Measurements from ENCODE around the gene NEDD9.

NEDD9 gene

GRCh38 chr6:11258260-11259237 is 26.1 kb upstream of the NEDD9 start:
- DNase-seq: peak; percentile 39

- no peak for DNase-seq
Observed at GRCh38 chr6:11255610-11256009, 23.1 kb upstream of the NEDD9 start.

DNA sequence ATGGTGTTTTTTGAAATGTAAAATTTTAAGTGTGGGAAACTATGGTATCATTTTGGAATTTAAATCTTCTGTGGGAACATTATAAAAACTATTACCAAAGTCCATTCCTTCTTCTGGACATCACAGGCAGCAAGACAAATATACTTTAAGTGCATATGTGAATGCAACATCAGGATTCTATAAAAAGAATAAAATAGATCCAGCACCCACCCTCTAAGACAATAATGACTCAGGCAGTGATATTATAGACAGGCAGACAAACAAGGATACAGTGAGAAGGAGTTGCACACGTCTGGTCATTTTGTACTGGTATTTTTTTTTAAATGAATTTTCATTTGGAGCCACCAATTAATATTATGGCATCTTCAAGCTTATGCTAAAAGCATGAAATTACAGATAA is 21.1 kb upstream of the NEDD9 start:
- DNase-seq: no peak

DNA sequence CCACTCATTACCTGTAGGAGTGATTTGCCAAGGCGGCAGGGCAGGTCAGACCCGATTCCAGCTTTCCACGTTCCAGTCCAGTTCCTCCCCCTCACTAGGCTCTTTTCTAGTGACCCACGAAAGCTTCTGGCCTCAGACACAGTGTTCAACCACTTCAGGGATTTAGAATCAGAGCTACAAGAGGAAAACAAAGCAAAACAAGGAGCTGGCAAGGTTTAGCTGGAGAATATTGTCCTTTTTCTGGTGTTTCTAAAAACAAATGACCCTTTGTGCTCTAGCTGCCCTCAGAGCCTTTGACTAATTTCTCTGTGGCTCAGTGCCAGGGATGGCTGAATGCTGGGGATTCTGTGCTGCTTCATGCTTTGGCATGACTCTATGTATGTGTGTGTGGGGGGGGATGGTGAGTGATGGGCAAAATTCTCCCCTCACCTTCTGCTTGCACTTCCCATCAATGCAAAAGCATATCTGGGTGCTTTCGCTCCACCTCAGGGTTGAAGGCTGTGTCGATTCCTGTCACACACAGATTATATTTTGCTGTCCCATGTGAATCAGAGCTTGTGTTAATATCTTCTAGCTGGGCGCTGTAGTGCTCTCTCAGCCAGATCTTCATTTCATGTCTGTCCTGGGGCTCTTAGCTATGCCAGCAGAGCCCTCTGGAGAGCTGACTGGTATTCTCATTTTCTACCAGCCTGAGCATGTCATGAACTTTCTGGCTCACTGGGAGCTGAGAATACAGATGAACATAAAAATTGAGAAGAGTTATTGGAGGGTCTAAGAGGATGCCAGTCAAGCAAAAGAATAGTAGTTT is 19.3 kb upstream of the NEDD9 start:
- DNase-seq: no peak

DNA sequence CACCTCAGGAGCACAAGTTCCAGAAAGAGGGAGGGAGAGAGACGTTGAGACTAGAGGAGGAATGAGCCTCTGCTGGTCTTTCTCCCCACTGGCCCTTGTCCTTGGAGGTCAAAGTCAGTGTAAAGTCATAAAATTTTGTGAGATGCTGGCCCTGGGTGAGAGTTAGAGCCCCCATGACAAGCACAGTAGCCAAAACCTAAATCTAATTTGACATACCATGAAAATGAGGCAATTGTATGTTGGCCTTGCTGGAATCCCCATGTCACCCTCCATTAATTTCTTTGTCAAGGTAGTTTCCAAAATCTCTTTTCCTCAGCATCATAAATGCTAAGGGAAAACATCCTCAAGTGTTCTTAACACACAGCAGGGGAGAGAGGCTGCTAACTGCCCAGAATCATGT is 17.6 kb upstream of the NEDD9 start:
- DNase-seq: no peak

DNA sequence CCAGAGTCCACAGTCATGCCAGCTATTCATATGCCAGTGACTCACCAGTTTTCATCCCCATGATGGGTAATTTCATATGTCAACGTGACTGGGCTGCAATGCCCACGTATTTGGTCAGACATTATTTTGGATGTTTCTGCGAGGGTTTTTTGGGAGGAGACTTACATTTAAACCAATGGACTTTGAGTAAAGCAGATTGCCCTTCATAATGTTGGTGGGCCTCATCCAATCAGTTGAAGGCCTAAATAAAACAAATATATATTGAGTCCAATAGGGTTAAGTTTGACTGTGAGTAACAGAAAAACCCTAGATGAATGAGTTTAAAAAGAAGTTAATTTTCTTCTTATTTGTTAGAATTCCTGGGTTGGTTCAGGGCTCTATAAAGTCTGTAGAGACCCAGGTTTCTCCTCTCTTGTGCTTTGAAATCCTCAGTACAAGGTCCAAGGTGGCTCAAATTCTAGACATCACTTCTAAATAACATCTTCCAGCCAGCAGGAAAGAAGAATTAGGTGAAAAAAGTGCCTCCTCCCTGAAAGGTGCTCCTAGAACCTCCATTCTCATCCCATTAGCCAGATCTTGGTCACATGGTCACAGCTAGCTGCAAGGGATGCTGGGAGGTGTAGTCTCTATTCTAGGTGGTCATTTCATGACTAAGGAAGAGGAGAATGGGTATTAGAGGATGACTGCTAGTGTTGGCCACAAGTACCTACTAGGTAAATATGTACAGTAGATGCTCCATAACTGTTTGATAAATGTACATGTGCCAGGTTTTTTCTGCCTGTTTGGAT is 16.7 kb upstream of the NEDD9 start:
- no peak for DNase-seq

DNA sequence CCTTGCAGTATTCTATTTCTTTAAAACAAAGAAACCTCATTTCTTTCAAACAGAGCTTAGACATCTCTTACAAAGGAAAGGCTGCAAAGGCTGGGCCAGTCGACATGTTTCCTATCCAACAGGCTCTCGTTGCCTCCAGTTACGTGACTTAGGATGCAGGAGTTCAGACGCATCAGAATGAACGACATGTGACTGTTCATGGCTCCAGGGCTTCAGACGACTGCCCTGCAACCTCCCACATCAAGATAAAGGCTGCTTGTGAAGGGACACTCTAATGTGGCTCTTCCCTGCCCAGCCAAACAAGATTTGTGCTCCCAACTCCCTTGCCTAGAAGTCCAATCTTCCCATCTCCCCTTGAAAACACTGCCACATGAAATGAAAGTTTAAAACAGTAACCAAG is 14.3 kb upstream of the NEDD9 start:
- DNase-seq: no peak

DNA sequence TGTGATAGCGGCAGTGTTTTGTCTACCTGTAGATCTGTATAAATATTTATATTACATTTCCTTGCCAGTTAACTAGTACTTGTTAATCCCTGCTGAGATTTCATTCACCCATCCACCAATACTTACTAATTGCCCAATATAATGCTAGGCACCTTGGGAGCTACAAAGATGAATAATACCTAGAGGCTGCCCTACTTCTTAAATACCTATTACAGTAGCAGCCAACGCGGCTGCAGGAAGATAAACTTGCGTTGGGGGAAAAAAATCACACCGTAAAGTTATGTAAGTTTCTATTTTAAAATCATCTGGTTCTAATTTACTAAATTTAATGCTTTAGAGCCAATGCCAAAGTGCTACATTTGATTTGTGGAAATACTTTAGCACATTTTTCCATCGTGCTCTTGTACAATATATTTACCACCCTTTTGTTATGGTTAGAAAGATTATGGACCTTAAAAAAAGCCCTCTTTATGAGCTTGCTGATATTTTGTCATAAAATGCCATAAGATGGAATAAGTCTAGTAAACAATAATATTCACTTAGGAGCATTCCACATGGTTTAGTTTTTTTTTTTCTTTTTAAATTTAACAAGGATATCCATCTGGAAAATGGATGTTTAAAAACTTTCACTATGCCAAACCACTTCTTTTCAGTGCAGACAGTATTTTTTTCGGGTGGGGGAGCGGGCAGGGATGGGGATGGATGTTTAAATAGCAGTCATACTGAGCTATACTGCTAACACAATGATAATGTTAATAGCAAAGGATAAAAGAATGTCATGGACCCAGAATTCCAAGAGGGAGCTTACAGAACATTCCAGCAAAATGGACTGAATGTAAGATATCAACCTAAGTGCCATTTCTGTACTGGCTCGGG is 13.2 kb upstream of the NEDD9 start:
- no peak for DNase-seq

- no peak for DNase-seq
Observed at GRCh38 chr6:11244387-11245126, 12.1 kb upstream of the NEDD9 start.

GRCh38 chr6:11243861-11244260 is 11.4 kb upstream of the NEDD9 start:
- no peak for DNase-seq

- no peak for DNase-seq
Observed at GRCh38 chr6:11242711-11243110, 10.2 kb upstream of the NEDD9 start.

DNA sequence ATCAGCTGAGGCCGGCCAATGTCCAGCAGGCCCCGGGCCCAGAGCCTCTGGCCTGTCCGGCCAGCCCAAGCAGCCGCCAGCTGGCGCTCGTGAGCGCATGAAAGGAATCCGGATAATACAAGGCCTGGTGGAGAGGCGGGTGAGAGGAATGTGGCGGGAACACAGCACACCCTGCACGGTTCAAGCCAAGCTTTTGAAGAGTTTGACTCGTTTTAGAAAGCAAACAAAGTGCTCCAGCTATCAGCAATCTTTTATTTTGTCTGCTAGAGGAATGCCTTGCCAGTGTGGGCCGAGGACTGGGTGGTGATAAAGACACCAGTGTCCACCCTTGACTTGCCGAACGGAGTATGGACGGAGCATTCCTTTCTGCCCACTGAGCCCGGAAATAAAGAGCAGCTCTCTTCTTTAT is 9.3 kb upstream of the NEDD9 start:
- no peak for DNase-seq

DNA sequence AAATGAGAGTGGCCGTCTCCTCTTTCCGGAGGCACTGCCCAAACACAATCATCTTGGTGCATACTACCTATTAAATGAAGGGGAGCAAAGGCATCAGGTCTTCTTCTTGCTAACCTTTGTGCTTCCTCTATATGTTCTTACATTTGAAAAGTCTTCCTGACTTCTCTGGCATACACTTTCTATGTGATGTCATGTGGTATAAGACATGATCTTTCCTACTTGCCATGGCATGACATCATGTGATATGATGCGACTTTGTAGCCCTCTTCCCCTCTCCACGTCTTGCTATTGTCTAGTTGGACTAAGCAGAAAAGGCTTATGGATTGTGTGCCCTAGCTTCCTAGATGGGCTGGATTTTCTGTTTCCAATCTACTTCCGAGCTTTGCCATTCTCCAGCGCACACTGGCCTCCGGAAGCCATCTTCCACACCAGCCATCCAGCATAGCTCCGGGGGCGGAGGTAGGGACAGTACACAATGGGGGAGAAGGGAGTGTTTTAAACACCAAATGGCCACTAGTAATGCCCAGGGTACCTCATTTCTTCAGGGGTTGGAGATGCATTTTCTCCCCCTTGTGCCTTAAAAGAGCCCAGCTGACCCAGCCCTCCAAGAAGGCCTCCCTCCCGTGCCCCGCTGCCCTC is 8.8 kb upstream of the NEDD9 start:
- DNase-seq: no peak

- no peak for DNase-seq
Observed at GRCh38 chr6:11237956-11238355, 5.5 kb upstream of the NEDD9 start.

DNA sequence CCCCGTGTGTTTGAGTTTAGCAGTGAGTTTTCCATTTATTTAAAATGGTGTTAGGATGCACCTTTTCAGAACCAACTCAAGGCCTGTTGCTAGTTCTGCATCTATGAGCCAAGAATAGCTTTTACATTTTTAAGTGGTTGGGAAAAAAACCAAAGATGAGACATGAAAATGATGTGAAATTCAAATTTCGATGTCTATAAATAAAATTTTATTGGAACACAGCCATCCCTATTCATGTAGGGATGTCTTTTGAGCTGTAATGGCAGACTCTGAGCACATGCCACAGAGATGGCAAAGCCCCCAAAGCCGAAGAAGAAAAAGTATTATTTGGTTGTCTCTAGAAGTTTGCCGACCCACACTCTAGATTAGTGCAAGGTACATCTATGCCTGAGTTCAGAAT is 5.0 kb upstream of the NEDD9 start:
- no peak for DNase-seq

DNA sequence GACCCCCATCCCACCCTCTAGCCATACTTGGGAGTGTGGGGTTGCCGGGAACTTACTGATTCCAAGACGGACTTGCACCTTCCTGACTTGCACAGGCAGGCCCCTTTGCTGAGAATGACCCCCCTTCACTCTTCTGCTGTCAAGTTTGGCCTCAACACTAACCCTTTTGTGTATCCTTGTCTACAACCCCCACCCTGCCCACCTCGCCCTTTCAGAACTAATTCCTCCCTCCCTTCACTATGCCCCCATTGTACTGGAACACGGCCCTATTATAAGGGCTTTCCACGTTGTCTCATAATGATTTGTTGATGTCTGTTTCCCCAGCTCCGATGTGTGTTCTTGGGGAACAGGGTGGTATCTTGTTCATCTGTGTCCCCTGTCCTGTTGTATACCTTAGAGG is 4.4 kb upstream of the NEDD9 start:
- DNase-seq: no peak

DNA sequence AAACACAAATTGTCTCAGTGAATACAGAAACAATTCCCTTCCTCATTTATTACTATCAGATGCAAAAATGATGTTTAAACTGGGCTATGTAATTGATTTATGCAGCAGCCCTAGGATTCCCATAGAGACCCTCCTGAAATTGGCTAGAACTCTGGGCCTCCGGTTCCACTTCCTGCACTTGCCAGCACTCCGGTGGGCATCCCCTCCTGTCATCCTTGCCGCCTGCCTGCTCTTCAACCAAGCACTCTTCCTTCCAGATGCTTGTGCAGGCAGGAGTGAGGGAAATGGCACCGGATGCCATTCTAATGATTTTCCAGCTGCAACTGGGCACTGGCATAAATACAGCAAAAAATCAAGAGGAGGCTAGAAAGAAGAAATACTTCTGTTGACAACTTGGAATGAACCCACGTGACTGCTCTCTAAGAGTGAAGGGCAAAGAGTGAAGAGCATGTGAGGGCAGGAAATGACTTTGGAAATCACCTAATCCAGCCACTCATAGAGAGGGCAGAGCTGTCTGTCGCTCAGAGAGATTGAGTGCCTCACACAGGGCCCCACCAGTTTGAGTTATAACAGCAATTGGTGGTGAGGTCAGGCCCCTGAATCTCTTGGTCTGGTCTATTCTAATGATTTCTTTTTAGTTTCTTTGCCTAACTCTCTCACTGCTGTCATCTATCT is 3.7 kb upstream of the NEDD9 start:
- DNase-seq: peak; percentile 6

DNA sequence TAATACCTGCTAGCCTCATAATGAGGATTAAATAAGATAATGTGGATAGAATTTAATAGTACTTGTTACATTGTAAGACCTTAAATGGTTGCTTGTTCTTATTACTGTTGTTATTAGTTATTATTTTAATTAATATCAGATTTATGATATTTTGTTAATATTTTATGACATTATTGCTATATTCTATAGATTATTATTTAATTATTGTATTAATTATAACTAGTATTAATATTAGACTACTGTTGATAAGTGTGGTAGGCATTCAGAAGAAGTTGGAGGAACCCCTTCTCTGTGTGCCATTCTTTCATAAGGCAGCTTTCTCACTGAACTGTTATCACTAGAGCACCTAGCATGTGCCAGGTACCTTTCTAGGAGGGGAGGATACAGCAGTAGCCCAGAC is 2.6 kb upstream of the NEDD9 start:
- DNase-seq: no peak

GRCh38 chr6:11233673-11234573 is 1.5 kb upstream of the NEDD9 start:
- DNase-seq: no peak
